Measurements from ENCODE around the gene ATP9B.

Gene ATP9B

DNA sequence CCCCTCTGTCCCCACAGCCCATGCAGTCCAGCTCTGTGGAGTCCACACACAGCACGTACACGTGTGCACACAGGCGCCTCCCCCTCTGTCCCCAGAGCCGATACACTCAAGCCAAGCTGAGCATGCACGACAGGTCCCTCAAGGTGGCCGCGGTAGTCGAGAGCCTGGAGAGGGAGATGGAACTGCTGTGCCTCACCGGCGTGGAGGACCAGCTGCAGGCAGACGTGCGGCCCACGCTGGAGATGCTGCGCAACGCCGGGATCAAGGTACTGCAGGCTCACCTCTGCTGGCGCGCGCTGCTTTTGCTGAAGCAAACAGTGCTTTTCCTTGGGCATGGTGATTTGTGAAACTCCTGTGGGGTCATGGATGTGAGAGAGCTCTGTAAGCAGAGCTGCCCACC lies 268.0 kb downstream of the ATP9B start:
- DNase-seq (ENCODE audit: low spot score): no peak
- ChIA-PET POLR2A (ENCODE audit: low non-redundant PET) (no interaction called here), CTCF (no interaction called here)
- TF ChIP-seq, protein P1, sequence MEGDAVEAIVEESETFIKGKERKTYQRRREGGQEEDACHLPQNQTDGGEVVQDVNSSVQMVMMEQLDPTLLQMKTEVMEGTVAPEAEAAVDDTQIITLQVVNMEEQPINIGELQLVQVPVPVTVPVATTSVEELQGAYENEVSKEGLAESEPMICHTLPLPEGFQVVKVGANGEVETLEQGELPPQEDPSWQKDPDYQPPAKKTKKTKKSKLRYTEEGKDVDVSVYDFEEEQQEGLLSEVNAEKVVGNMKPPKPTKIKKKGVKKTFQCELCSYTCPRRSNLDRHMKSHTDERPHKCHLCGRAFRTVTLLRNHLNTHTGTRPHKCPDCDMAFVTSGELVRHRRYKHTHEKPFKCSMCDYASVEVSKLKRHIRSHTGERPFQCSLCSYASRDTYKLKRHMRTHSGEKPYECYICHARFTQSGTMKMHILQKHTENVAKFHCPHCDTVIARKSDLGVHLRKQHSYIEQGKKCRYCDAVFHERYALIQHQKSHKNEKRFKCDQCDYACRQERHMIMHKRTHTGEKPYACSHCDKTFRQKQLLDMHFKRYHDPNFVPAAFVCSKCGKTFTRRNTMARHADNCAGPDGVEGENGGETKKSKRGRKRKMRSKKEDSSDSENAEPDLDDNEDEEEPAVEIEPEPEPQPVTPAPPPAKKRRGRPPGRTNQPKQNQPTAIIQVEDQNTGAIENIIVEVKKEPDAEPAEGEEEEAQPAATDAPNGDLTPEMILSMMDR (conservative IDR thresholded peaks at IDR 0.05; ENCODE audit: low read depth): no peak
- H3K27ac ChIP-seq: no peak overlapping the region

DNA sequence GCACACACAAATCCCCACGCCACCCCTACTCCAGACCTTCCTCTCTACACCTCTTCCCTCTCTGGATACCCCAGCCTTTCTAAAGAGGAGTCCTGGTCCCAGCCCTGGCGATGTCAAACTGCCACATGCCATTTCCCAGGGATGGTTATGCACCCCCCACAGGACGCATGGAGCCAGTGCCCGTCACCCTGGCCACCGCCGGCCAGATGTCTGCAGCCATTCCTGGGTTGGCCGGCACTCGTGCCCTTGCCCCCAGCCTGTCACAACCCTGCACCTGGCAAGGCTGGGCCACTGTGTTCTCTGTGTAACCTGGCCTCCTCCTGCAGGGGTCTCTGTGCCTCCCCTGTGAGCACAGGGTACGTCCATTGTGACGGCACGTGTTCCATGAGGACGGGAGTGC lies 268.4 kb downstream of the ATP9B start:
- H3K27ac ChIP-seq: no peak overlapping the region; the same call in 1 of the 2 replicates
- POLR2A ChIA-PET (ENCODE audit: low non-redundant PET): no interaction called here
- TF ChIP-seq, protein P1 (conservative IDR thresholded peaks at IDR 0.05; ENCODE audit: low read depth): no peak
- CTCF ChIA-PET: no interaction called here
- DNase-seq (ENCODE audit: low spot score): no peak

- no peak overlapping the region for H3K27ac ChIP-seq
- no peak for DNase-seq (ENCODE audit: low spot score)
- ChIA-PET POLR2A (ENCODE audit: low non-redundant PET) (no interaction called here), CTCF (no interaction called here)
- TF ChIP-seq, protein P1 (conservative IDR thresholded peaks at IDR 0.05; ENCODE audit: low read depth): no peak
Measured at GRCh38 chr18:79339094-79339908, 270.1 kb downstream of the ATP9B start.

GRCh38 chr18:79343567-79344207 lies 274.5 kb downstream of the ATP9B start:
- no peak overlapping the region for H3K27ac ChIP-seq
- TF ChIP-seq, protein P1 (conservative IDR thresholded peaks at IDR 0.05; ENCODE audit: low read depth): no peak
- DNase-seq (ENCODE audit: low spot score): no peak
- POLR2A ChIA-PET (ENCODE audit: low non-redundant PET): no interaction called here
- CTCF ChIA-PET: no interaction called here

- TF ChIP-seq, protein P1 (conservative IDR thresholded peaks at IDR 0.05; ENCODE audit: low read depth): no peak
- CTCF ChIA-PET: no interaction called here
- POLR2A ChIA-PET (ENCODE audit: low non-redundant PET): no interaction called here
- no peak for DNase-seq (ENCODE audit: low spot score)
- H3K27ac ChIP-seq: no peak overlapping the region
Measured at GRCh38 chr18:79344208-79344581, 275.0 kb downstream of the ATP9B start.

DNA sequence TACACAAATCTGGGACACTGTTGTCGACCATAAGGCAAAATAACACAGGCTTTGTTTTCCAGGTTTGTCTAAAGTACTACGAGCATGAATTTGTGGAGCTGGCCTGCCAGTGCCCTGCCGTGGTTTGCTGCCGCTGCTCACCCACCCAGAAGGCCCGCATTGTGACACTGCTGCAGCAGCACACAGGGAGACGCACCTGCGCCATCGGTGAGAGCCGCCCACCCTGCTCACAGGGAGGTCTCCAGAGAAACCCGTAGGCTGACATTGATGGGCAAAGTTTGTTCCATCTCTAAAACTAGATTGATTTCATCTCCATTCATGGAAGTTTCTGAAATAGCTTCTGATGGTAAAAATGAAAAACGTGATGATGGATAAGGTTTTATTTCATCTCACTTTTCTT lies 276.2 kb downstream of the ATP9B start:
- CTCF ChIA-PET: interaction anchor here (0.6 kb wide), 1 partner anchor 66 kb away, joined by 3 read pairs; no protein-coding TSS in a partner anchor
- POLR2A ChIA-PET (ENCODE audit: low non-redundant PET): no interaction called here
- TF ChIP-seq, protein P1 (conservative IDR thresholded peaks at IDR 0.05; ENCODE audit: low read depth): no peak
- no peak overlapping the region for H3K27ac ChIP-seq
- no peak for DNase-seq (ENCODE audit: low spot score)

Measured in RWPE1 (cell line).